Stimulated activated CD8-positive, alpha-beta memory T cell treated with anti-CD3 and anti-CD28 coated beads, Interleukin-4, amount 100 ng/mL, for 48 hours (primary cell): ENCODE data around the gene PSORS1C2.
"Not testable (repeated sequence)": the region's sequence is repeated elsewhere in the genome, so short reads cannot be mapped to it uniquely, and the experiment has no call there.

Experiments
- DNase-seq: peaks from one replicate; pipeline ENCODE4 v3.0.0-alpha.2; 2020

PSORS1C2 gene

DNA sequence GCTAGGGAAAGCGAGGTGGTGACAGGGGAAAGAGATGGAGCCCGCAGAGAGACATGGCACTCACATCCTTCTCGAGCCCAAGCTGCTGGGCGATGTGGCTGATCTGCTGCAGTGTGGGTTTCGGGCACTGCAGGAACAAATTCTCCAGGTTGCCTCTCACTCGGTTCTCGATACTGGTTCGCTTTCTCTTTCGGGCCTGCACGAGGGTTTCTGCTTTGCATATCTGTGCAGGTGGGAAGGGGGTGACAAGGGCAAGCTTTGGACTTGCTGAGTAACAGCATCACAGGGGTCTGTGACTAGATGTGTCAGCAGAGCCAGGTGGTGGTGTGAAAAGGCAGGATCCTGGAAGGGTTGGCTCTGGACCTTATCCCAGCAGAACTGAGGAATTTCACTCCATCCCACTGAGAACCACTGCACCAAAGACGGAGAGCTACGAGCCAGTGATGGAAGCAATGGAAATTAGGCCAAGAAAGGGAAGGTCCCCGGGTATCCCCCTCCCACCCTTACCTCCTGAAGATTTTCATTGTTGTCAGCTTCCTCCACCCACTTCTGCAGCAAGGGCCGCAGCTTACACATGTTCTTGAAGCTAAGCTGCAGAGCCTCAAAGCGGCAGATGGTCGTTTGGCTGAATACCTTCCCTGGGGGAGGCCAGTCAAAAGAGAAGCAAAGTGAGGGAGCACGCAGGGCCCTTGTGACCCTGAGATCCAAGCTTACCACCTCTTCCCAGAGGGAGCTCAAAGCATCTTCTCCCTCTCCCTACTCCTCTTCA lies 26.4 kb upstream of the PSORS1C2 start:
- not testable (repeated sequence) for DNase-seq

DNA sequence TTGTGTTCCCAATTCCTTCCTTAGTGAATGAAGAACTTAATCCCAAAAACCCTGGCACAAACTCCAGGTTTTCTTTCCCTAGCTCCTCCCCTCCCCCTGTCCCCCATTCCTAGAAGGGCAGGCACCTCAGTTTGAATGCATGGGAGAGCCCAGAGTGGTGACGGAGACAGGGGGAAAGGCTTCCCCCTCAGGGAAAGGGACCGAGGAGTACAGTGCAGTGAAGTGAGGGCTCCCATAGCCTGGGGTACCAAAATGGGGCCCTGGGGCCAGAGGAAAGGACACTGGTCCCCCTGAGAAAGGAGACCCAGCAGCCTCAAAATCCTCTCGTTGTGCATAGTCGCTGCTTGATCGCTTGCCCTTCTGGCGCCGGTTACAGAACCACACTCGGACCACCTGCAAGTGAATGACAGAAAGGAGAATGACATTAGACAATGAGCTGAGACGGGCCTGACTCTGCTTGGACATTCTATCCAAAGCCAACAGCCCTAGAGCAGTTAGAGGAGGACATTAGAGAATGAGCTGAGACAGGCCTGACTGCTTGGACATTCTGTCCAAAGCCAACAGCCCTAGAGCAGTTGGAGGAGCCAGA lies 25.7 kb upstream of the PSORS1C2 start:
- DNase-seq, result not testable (repeated sequence)

- DNase-seq, result no peak
Measured at GRCh38 chr6:31163922-31164321, 25.1 kb upstream of the PSORS1C2 start.

DNA sequence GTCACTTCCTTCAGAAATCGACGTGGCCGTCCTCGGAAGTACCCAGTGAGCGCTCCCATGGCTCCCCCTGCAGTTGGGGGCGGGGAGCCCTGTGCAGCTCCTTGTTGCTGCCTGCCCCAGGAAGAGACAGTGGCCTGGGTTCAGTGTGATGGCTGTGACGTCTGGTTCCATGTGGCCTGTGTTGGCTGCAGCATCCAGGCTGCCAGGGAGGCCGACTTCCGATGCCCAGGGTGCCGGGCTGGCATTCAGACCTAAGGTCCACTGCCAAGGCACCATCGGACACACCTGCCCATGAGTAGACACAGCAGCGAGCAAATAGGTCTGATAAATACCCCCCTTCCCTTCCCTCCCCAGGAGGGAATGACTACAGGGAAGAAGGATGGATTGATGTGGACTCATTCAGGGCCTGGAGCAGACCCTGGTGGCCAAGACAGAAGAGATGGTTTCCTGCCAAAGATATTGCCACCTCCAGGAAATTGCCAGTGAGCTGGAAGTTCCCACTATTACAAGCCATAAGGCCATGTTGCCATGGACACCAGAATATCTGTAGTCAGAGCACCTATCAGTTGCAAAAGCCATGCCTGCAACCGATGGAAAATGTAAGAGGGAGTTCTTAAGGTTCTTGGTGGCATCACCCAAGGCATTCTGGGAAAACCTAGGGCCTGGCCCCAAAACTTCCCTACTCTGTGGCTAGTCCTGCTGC lies 23.7 kb upstream of the PSORS1C2 start:
- DNase-seq, result no peak

- DNase-seq, result no peak
Measured at GRCh38 chr6:31161216-31162126, 22.6 kb upstream of the PSORS1C2 start.

DNA sequence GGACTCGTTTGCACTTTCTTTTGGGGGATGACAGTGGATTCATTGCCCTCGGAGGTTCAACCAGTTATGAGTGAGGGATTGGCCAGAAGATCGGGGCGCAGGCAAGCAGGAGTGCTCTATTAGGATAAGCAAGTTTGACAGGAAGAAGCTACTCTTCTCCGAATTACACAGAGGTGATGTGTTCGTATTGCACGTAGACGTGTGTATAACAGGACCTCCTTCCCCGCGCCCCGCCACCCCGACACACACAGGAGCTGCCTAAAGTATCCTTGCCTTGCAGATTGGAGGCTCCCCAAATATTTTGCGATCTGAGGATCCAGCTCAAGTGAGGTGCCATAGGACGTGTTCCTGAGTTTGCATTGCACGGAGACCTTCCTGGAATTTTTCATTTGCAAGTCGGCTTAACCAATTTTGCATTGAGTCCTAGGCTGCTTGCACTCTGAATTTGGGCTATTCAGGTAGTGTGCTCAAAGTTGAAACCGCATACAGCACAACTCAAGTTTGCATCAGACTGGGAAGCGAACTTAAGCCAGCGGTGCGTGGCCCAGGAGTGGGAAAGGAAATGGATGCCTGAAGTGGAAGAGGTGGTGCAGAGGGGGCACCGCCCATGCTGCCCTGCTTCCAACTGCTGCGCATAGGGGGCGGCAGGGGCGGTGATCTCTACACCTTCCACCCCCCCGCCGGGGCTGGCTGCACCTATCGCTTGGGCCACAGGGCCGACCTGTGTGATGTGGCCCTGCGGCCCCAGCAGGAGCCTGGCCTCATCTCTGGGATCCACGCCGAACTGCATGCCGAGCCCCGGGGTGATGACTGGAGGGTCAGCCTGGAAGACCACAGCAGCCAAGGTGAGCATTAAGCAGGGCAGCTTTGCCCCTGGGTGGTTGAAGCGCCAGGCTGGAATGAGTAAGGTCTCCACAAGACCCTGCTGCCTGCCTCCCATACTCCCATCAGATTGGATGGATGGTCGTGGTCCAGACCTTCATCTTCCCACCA lies 20.3 kb upstream of the PSORS1C2 start:
- peak; percentile 62 for DNase-seq

DNA sequence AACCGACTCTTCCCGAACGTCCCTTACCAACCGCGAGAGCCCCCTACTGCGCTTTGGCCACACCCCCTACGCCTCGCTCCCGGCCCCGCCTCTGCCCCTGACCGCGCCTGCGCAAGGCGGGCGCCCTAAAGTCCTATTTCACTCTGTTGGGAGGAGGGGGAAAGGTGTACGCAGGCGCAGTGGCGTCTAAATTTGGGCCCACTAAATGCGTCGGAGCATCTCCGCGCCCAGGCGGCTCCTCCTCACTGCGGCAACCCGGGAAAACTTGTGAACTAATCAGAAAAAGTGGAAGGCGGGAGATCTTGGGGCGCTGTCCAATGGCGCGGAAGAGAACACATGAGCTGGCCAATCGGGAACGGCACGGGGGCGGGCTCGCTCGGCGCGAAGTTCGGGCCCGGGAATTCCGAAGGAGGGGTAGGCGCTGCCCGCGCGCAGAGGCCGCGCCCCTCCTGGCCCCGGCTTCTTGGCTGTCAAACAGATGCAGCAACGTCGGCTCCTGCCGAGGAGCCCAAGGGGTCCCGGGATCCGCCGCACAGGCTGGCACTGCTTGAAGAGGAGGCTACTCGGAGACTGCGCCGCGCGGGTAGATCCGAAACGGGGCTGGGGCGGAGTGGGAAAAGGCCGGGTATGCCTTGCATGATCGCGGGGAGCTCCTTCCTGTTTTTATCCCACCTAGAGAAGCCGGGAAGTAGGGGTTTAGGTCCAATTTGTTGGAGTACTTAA lies 19.4 kb upstream of the PSORS1C2 start, which contains the start of gene TCF19:
TCF19 (plus strand) TSS at position 450 of the 723 bp plus-strand sequence. CDS start 881 bp downstream, outside the sequence.
- DNase-seq, result peak; percentile 99

- no peak for DNase-seq
Measured at GRCh38 chr6:31157513-31158139, 18.8 kb upstream of the PSORS1C2 start, which contains the start of gene CCHCR1. Gene CCHCR1, minus strand, starts transcription at chr6:31157802. Its CDS starts 202 bp downstream, at chr6:31157600.

GRCh38 chr6:31156641-31157040 lies 17.8 kb upstream of the PSORS1C2 start:
- DNase-seq, result no peak

- DNase-seq, result no peak
Measured at GRCh38 chr6:31154436-31154835, 15.6 kb upstream of the PSORS1C2 start.

DNA sequence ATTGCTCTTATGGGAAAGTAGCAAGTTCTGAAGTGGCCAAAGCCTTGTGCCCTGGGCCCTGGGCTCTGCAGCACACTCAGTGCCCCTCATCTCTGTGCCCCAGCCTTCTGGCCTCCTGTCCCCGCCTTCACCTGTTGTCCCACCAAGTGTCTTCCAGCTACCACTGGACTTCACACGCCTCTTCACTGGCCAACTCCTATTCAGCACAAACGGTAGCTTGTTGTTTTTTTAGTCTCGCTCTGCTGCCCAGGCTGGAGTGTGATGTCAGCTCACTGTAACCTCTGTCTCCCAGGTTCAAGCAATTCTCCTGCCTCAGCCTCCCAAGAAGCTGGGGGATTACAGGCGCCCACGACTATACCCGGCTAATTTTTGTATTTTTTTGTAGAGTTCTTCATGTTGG lies 13.9 kb upstream of the PSORS1C2 start:
- no peak for DNase-seq

GRCh38 chr6:31149827-31150447 lies 11.1 kb upstream of the PSORS1C2 start:
- no peak for DNase-seq

DNA sequence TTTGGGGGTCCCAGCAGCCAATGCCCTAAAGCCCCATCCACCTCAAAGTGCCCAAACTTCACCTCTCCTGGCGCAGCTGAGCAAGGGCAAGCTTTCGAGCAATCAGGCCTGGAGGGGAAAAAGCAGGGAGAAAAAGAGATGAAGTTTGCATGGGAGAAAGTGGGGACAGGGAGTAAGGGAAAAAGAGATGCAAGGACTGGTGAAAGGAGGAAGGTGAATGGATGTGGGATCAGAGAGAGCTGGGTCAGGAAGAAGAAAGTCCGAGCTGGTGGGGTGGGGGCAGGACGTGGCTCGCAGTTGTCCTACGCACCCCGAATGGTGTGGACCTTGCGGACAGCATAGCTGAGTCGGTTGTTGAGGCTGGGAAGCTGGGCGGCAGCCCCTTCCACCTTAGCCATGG lies 6.5 kb upstream of the PSORS1C2 start:
- no peak for DNase-seq

DNA sequence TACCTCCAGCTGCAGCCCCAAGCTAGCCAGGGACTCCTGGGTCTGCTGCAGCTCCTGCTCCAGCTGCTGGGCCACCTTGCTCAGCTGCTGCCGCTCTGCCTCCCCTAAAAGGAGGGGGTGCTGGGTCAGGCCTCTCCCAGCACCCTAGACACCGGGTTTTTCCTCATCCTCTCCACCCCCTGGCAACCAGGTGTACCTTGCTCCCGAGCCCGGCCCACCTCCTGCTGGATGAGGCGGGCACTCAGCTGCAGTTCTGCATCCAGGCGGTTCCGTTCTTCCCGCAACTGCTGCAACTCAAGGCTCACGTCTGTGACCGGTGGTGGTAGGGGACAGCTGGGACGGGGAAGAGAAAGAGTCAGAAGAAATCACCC lies 6.1 kb upstream of the PSORS1C2 start:
- no peak for DNase-seq

GRCh38 chr6:31144296-31144969 lies 5.6 kb upstream of the PSORS1C2 start:
- DNase-seq, result no peak

GRCh38 chr6:31143148-31143547 lies 4.3 kb upstream of the PSORS1C2 start:
- DNase-seq, result no peak

DNA sequence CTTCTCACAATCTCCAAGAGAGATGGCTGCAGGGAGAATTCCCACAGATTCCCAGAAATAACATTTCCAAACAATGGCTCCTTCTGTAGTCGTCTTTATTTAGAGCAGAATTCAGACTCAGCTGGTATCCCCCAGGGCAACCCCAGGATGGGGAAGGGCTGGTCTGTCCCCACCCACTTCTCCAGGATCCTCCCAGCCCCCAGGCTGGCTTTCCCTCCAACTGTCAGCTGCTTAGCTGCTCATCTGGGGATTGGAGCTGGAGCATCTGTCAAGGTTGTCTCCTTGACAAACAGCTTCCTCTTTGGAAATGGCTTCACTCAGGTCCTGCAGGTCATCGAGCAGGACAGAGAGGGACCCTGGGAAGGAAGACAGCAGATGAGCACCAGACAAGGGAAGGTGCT lies 3.5 kb upstream of the PSORS1C2 start:
- DNase-seq, result no peak

- DNase-seq, result no peak
Measured at GRCh38 chr6:31140643-31141042, 1.8 kb upstream of the PSORS1C2 start.

GRCh38 chr6:31139599-31139998 lies 733 bp upstream of the PSORS1C2 start:
- DNase-seq, result no peak
